ENCODE measurements around the gene CBX3.
"Not testable (repeated sequence)": the region's sequence is repeated elsewhere in the genome, so short reads cannot be mapped to it uniquely, and the experiment has no call there.

CBX3 gene

DNA sequence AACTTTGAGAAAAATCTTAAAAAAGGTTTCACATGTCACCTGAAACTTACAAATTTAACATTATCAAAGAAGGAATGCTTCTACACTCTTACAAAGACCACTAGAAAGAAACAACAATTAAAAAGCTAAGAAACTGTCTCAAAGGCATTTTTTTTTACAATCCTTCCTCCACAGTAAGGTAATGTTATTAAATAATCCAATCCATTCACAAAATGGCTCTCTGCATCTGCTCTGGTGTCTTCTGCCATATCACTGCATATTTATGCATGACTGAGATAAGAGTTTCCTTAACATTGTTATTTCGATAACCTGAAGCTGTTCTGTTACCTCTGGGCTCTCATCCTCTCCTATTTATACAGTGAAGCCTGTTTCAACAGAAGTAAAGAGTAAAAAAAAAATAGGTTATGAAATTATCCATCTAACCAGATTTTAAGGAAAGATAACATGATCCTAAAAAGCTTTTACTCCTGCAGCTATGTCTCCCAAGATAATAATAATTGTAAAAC is 9.5 kb upstream of the CBX3 start:
- no peak for DNase-seq (ENCODE audit: low read depth)
- no peak overlapping the region for H3K4me3 ChIP-seq (ENCODE audit: low read length)
- TF ChIP-seq, protein P1, sequence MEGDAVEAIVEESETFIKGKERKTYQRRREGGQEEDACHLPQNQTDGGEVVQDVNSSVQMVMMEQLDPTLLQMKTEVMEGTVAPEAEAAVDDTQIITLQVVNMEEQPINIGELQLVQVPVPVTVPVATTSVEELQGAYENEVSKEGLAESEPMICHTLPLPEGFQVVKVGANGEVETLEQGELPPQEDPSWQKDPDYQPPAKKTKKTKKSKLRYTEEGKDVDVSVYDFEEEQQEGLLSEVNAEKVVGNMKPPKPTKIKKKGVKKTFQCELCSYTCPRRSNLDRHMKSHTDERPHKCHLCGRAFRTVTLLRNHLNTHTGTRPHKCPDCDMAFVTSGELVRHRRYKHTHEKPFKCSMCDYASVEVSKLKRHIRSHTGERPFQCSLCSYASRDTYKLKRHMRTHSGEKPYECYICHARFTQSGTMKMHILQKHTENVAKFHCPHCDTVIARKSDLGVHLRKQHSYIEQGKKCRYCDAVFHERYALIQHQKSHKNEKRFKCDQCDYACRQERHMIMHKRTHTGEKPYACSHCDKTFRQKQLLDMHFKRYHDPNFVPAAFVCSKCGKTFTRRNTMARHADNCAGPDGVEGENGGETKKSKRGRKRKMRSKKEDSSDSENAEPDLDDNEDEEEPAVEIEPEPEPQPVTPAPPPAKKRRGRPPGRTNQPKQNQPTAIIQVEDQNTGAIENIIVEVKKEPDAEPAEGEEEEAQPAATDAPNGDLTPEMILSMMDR (conservative IDR thresholded peaks at IDR 0.05; ENCODE audit: low read depth, low read length): no peak

DNA sequence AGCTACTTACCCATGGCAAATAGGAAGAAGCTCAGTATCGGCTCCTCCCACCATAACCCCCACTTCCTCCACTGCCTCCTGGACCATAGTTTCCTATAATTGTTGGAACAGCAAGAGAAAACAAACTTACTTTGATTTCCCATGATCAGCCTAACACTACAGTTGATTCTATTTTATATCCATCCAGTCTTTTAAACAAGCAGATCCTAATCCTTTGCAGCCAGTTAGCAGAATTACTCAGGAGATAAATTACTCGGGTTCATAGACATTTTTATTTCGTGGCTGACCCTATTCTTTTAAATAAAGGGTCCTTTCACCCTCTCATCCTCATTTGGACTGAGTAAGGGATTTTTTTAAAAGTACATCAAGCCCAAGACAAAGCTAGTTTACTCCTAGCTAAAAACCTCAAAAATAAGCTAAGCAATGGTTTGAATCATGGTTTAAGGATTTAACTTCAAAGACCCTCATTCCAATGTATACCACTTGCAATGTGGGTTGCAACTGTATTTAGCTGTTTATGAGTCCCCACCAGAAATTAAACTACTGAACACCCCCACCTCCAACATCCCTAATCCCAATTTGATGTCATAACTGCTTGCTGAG is 9.0 kb upstream of the CBX3 start:
- TF ChIP-seq, protein P1 (conservative IDR thresholded peaks at IDR 0.05; ENCODE audit: low read depth, low read length): no peak
- H3K4me3 ChIP-seq (ENCODE audit: low read length): no peak overlapping the region
- no peak for DNase-seq (ENCODE audit: low read depth)

DNA sequence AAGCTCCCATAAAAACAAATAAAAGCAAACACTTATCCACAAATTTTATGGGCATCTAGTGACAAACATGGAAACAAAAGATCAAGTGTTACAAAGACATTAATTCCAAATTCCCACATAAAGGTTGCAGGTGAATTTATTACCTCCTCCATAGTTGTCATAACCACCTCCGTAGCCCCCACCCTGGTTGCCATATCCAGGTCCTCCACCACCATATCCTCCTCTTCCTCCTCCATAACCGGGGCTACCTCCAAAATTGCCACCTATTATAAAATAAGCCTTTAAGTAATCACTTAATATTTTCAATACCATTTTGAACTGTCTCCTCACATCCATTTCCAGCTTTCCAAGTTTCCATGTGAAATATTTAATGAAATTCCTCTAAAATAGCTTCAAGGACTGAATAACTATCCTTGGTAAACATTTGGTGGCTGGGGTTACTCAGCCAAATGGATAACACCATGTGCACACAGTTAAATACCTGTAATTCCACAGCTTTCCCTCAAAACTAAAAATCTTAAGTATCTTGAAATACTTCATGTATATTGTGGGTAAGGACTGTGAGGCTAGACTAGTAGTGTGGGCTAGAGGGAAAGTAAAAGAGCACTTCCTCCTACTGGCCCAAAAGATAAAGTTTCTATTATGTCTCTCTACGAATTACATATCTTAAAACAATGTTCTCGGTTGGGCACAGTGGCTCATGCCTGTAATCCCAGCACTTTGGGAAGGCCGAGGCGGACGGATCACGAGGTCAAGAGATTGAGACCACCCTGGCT is 7.9 kb upstream of the CBX3 start:
- TF ChIP-seq, protein P1 (conservative IDR thresholded peaks at IDR 0.05; ENCODE audit: low read depth, low read length): no peak
- no peak for DNase-seq (ENCODE audit: low read depth)
- no peak overlapping the region for H3K4me3 ChIP-seq (ENCODE audit: low read length)

DNA sequence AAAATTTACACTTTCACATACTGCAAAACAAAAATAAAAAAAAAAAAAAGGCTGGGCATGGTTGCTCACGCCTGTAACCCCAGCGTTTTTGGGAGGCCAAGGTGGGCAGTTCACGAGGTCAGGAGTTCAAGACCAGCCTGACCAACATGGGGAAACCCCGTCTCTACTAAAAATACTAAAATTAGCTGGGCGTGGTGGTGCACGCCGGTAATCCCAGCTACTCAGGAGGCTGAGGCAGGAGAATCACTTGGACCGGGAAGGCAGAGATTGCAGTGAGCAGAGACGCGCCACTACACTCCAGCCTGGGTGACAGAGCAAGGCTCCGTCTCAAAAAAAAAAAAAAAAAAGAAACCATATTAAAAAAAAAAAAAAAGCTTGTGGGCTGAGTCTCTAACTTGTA is 6.8 kb upstream of the CBX3 start:
- DNase-seq (ENCODE audit: low read depth); H3K4me3 ChIP-seq (ENCODE audit: low read length): not testable (repeated sequence)

DNA sequence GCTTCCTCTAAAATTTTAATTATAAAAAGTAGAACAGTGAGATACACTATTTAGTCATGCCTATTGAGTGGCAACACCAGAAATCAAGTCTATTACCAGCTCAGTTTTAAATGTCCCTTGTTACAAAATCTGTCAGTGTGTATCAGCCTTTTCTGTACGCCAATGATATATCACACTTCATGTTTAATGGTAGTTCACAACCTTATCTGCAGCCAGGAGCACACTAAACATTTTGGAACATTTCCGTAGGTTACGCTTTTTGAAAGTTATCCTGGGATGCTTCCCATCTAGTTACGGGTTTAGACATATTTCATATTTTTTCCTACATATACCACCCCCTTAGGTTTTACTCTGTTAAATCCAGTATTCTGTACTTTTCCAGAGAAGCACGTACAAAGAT is 6.4 kb upstream of the CBX3 start:
- TF ChIP-seq, protein P1 (conservative IDR thresholded peaks at IDR 0.05; ENCODE audit: low read depth, low read length): no peak
- no peak overlapping the region for H3K4me3 ChIP-seq (ENCODE audit: low read length)
- DNase-seq (ENCODE audit: low read depth): no peak

DNA sequence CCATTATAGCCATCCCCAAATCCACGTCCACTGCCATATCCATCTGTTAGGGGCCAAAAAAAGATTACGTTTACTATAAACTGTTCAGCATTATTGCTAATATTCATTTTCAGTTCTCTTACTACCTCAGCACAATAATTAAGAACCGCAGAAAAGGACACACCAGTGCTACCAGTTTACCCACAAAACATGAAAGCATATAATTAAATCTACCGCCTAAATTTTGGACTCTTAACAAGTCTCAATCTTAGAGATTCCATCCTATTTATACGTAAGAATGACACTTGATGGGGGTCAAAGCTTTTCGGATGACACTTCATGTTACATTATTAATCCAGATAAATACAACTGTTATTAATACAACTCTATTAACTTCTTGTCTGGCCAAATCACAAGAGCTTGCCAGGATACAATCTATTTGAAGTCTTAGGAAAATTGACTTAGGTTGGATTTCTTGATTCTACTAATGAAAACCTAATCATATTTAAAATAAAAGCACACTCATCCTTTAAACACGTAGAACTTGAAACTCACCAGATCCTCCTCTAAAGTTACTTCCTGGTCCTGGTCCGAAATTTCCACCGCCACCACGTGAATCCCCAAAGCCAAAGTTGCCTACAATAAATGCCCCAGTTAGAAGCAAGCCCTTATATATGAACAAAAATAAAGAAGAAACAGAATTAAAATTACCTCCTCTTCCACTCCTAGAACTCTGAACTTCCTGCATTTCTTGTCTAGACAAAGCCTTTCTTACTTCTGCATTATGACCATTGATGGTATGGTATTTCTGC is 5.5 kb upstream of the CBX3 start:
- no peak for DNase-seq (ENCODE audit: low read depth)
- TF ChIP-seq, protein P1 (conservative IDR thresholded peaks at IDR 0.05; ENCODE audit: low read depth, low read length): no peak
- peak overlapping the region; percentile 99 for H3K4me3 ChIP-seq (ENCODE audit: low read length)

Data from retinal pigment epithelial cell (primary cell).